ENCODE results near the gene SYNDIG1. TPM values are rescaled to one million over a fixed set of nuclear protein-coding genes. Genes with fewer than 3 reads are reported as not detected.

Gene SYNDIG1
- total RNA-seq, 6 experiments from 2014 or later, result 0.14 to 0.31 TPM; not detected in 4

DNA sequence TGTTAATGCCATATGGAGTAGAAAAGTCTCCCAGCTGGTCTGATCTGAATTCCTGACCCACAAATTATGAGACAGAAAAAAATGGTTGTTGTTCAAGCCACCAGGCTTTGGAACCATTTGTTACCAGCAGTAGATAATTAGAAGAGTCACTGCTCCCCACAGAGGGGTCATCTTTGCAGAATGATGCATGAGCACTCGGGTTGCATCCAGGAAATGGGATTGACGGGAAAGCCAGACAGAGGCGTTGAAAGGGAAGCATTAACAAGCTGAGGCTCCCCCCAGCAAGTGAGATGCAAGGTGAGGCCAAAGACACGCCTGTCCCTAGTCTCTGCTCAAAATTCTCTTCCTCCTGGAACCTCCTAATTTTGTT is 182.5 kb downstream of the SYNDIG1 start:
- Mint-ChIP-seq H3K4me3 (peak overlapping the region; percentile 68), H3K36me3 (ENCODE audit: low read depth) (no peaks in the 10 kb centered on the region), H3K9me3 (no peaks in the 10 kb centered on the region), H3K4me1 (ENCODE audit: low read depth) (peaks cover 64% of the 10 kb centered on the region), H3K27ac (peak overlapping the region; percentile 77), H3K27me3 (ENCODE audit: insufficient read depth) (peaks cover 2% of the 10 kb centered on the region)
- DNase-seq, result no peak
- TF ChIP-seq, protein P1, sequence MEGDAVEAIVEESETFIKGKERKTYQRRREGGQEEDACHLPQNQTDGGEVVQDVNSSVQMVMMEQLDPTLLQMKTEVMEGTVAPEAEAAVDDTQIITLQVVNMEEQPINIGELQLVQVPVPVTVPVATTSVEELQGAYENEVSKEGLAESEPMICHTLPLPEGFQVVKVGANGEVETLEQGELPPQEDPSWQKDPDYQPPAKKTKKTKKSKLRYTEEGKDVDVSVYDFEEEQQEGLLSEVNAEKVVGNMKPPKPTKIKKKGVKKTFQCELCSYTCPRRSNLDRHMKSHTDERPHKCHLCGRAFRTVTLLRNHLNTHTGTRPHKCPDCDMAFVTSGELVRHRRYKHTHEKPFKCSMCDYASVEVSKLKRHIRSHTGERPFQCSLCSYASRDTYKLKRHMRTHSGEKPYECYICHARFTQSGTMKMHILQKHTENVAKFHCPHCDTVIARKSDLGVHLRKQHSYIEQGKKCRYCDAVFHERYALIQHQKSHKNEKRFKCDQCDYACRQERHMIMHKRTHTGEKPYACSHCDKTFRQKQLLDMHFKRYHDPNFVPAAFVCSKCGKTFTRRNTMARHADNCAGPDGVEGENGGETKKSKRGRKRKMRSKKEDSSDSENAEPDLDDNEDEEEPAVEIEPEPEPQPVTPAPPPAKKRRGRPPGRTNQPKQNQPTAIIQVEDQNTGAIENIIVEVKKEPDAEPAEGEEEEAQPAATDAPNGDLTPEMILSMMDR (IDR thresholded peaks at IDR 0.05), result no peak

DNA sequence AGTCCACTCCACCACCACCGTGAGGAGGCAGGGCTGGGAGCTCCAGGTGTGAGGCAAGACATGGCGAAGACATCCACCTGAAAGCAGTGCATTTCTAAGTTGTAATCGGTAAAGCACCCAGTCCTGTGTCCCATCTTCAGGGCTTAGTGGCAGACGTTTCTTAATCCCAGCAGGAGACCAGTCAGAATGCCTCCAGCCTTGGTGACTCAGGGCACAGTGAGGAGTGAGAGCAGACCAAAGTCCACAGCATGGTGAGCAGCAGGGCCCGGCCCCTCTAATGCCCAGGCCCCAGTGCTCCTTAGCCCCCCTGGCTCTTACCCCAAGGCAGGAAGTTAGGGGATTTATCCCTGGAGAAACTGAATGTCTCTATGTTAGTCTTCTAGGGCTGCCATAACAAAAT is 183.9 kb downstream of the SYNDIG1 start:
- no peaks in the 10 kb centered on the region; the same call in none of the 2 replicates for H3K27me3 Mint-ChIP-seq (ENCODE audit: insufficient read depth)
- DNase-seq, result peak; percentile 44
- TF ChIP-seq, protein P1 (IDR thresholded peaks at IDR 0.05), result no peak
- H3K4me3 Mint-ChIP-seq, result no peak overlapping the region
- peaks cover 60% of the 10 kb centered on the region for H3K4me1 Mint-ChIP-seq (ENCODE audit: low read depth)
- no peaks in the 10 kb centered on the region for H3K9me3 Mint-ChIP-seq
- no peaks in the 10 kb centered on the region for H3K36me3 Mint-ChIP-seq (ENCODE audit: low read depth)
- H3K27ac Mint-ChIP-seq, result peak overlapping the region; percentile 55; the same call in 1 of the 2 replicates

DNA sequence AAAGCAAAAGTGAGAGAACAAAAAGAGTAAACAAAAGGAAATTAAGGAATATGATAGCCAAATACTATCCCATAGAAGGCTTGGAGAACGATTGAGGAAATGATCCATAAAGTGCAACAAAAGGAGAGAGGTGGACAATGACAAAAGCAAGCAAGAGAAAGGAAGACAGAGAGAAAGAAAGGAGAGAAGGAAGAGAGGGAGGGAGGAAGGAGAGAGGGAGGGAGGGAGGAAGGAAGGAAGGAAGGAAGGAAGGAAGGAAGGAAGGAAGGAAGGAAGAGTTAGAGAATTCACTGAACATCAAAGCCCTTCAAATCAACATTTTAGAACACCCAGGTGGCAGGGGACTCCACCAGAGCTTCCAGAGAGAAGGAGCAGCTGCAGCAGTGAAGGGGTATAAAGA is 185.0 kb downstream of the SYNDIG1 start:
- H3K36me3 Mint-ChIP-seq (ENCODE audit: low read depth), result no peaks in the 10 kb centered on the region
- H3K27ac Mint-ChIP-seq, result no peak overlapping the region
- TF ChIP-seq, protein P1 (IDR thresholded peaks at IDR 0.05), result no peak
- no peak overlapping the region for H3K4me3 Mint-ChIP-seq
- H3K9me3 Mint-ChIP-seq, result no peaks in the 10 kb centered on the region
- H3K27me3 Mint-ChIP-seq (ENCODE audit: insufficient read depth), result no peaks in the 10 kb centered on the region; the same call in none of the 2 replicates
- peaks cover 50% of the 10 kb centered on the region for H3K4me1 Mint-ChIP-seq (ENCODE audit: low read depth)
- DNase-seq, result no peak

DNA sequence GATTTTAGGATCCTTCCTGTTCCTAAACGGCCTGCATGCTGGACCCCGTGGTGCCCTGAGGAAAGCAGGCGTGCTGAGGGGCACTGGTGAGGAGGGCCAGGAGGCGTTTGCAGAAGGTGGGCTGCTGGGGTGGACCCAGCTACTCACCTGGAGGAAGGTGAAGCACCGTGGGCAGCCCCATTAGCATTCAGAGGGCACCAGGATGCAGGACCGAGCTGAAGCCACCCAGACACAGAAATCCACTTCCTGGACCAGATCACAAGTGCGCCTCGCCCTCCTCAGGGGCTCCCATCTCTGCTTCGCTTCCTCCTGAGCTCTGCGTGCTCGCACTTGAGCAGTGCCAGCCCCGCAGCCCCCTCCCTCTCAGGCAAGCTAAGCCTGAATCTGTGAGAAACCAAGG is 187.0 kb downstream of the SYNDIG1 start:
- H3K27ac Mint-ChIP-seq, result no peak overlapping the region
- no peaks in the 10 kb centered on the region for H3K9me3 Mint-ChIP-seq
- DNase-seq, result no peak
- peaks cover 31% of the 10 kb centered on the region for H3K4me1 Mint-ChIP-seq (ENCODE audit: low read depth)
- H3K4me3 Mint-ChIP-seq, result no peak overlapping the region
- TF ChIP-seq, protein P1 (IDR thresholded peaks at IDR 0.05), result no peak
- no peaks in the 10 kb centered on the region; the same call in none of the 2 replicates for H3K27me3 Mint-ChIP-seq (ENCODE audit: insufficient read depth)
- H3K36me3 Mint-ChIP-seq (ENCODE audit: low read depth), result no peaks in the 10 kb centered on the region

DNA sequence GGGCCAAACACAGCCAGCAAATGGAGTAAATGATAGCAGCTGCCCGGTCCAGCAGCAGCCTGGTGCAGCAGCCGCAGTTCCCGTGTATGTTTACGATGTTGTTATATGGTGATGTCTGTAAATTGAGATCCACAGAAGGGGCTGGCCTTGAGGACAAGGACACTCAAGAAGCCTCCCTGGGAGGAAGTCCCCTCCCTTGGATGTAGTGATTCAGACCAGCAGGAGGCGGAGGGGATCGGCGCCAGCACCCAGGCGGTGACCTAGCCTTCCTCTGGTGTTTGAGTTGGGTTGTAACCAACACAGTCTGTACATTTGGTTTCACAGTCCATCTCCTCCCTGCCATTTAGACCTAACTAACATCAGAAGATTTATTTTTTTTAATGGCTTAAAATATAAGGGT is 187.8 kb downstream of the SYNDIG1 start:
- Mint-ChIP-seq H3K27ac (no peak overlapping the region), H3K36me3 (ENCODE audit: low read depth) (no peaks in the 10 kb centered on the region), H3K27me3 (ENCODE audit: insufficient read depth) (peaks cover under 1% of the 10 kb centered on the region), H3K9me3 (no peaks in the 10 kb centered on the region), H3K4me3 (no peak overlapping the region), H3K4me1 (ENCODE audit: low read depth) (peaks cover 22% of the 10 kb centered on the region)
- DNase-seq, result no peak
- TF ChIP-seq, protein P1 (IDR thresholded peaks at IDR 0.05), result no peak
